ENCODE measurements around the gene GULP1.

GRCh38 chr2:188326669-188327301 is 35.1 kb downstream of the GULP1 start:
- no peak for TF ChIP-seq EZH2 (IDR thresholded peaks at IDR 0.05; ENCODE audit: low read depth, unreplicated experiment)
- no peak for TF ChIP-seq POLR2AphosphoS5 (IDR thresholded peaks at IDR 0.05; ENCODE audit: low read depth)
- no peak for TF ChIP-seq CTCF (conservative IDR thresholded peaks at IDR 0.05; ENCODE audit: low read depth in 2 of 2)
- TF ChIP-seq EZH2phosphoT487 (IDR thresholded peaks at IDR 0.05; ENCODE audit: unreplicated experiment): no peak
- TF ChIP-seq CREB1 (CRISPR knock-in tag; IDR thresholded peaks at IDR 0.05; ENCODE audit: low read depth): no peak
- TF ChIP-seq REST (IDR thresholded peaks at IDR 0.05; ENCODE audit: unreplicated experiment): no peak
- no peak for TF ChIP-seq STAT1 (IDR thresholded peaks at IDR 0.05; ENCODE audit: unreplicated experiment)
- TF ChIP-seq ZNF462 (CRISPR knock-in tag; IDR thresholded peaks at IDR 0.05): no peak
- no peak for TF ChIP-seq JUNB (IDR thresholded peaks at IDR 0.05; ENCODE audit: unreplicated experiment)
- no peak for TF ChIP-seq ETS1 (IDR thresholded peaks at IDR 0.05)

All from GM23338 (cell line).